Caco-2 (cell line): Measurements from ENCODE around the gene NDST1. TPM values are rescaled to one million over a fixed set of nuclear protein-coding genes. Genes with fewer than 3 reads are reported as not detected.

Source experiments
- BruUV-seq: library from RNA; stranded (reverse); fragments of 400-500 nt; replicated peaks from 2 replicates; lab custom pipeline; 2021; lab: Mats Ljungman, UMichigan
- CTCF ChIA-PET: fragments of 300-600 bp; sonication (Branson Sonifier 250); formaldehyde crosslinking; loops from one replicate; lab custom pipeline; 2022; ENCODE audit warnings: antibody characterized with exemption; lab: Charles Lee
- POLR2A ChIA-PET: fragments of 300-600 bp; sonication (Branson Sonifier 250); formaldehyde crosslinking; loops from one replicate; lab custom pipeline; 2022; ENCODE audit warnings: antibody characterized with exemption; lab: Charles Lee
- DNase-seq, 2 experiments: peaks; one replicate each; pipeline versions ENCODE4 v3.0.0 to v3.0.0-alpha.2; 2020 to 2022
- H3K27me3 ChIP-seq: replicated peaks from 2 replicates; pipeline ENCODE4 v1.6.0; 2011; ENCODE audit warnings: low read length; ENCODE audit not compliant: control insufficient read depth, insufficient read depth
- H3K36me3 ChIP-seq: 2 replicates; pipeline ENCODE4 v1.5.1; 2011; ENCODE audit warnings: low read length; ENCODE audit not compliant: control insufficient read depth, insufficient read depth
- H3K4me1 ChIP-seq: fragments of 250-450 bp; sonication (Bioruptor Pico); 2 replicates; pipeline ENCODE4 v1.5.1; 2020; ENCODE audit warnings: mild to moderate bottlenecking
- H3K4me3 ChIP-seq: 2 replicates; pipeline ENCODE4 v1.5.1; 2011; ENCODE audit warnings: low read depth, mild to moderate bottlenecking, control low read depth, low read length
- H3K9me3 ChIP-seq: fragments of 250-450 bp; sonication (Bioruptor Pico); 2 replicates; pipeline ENCODE4 v1.5.1; 2020; ENCODE audit warnings: mild to moderate bottlenecking, moderate library complexity
- H3K27ac Mint-ChIP-seq: one replicate; pipeline ENCODE4 v1.8.0; 2022; ENCODE audit warnings: mixed read lengths; ENCODE audit not compliant: unreplicated experiment
- H3K27me3 Mint-ChIP-seq: one replicate; pipeline ENCODE4 v1.8.0; 2022; ENCODE audit warnings: mixed read lengths; ENCODE audit not compliant: insufficient read depth, unreplicated experiment
- H3K36me3 Mint-ChIP-seq: one replicate; pipeline ENCODE4 v1.8.0; 2022; ENCODE audit warnings: mild to moderate bottlenecking, mixed read lengths; ENCODE audit not compliant: insufficient read depth, unreplicated experiment
- H3K4me1 Mint-ChIP-seq: one replicate; pipeline ENCODE4 v1.8.0; 2022; ENCODE audit warnings: low read depth, mixed read lengths; ENCODE audit not compliant: unreplicated experiment
- H3K4me3 Mint-ChIP-seq: one replicate; pipeline ENCODE4 v1.8.0; 2022; ENCODE audit warnings: mild to moderate bottlenecking, moderate library complexity, mixed read lengths; ENCODE audit not compliant: unreplicated experiment
- H3K9me3 Mint-ChIP-seq: one replicate; pipeline ENCODE4 v1.8.0; 2022; ENCODE audit warnings: mixed read lengths; ENCODE audit not compliant: unreplicated experiment
- CTCF ChIP-seq, 2 experiments: fragments of 200-600 bp in 1 of 2; IDR thresholded peaks; 1 replicate in 1 of 2; 2 replicates in 1 of 2; pipeline versions ENCODE4 v1.5.1 to v1.8.0; 2011 to 2022; ENCODE audit warnings: antibody characterized with exemption in 1 of 2, control low read depth in 1 of 2, inconsistent platforms in 1 of 2, low read depth in 1 of 2, low read length in 1 of 2, mild to moderate bottlenecking in 1 of 2, moderate library complexity in 1 of 2; ENCODE audit not compliant: insufficient read depth in 1 of 2, severe bottlenecking in 1 of 2, unreplicated experiment in 1 of 2
- intact Hi-C: fragments of 100-400 bp; cut with micrococcal nuclease; formaldehyde crosslinking; loops from one replicate; pipeline ENCODE4 v1.10.0; 2022; ENCODE audit not compliant: unreplicated experiment
- total RNA-seq: library from RNA; stranded (reverse); gene quantifications from 2 replicates; pipeline ENCODE4 v1.2.3, GENCODE V29; 2022

Gene NDST1
- total RNA-seq, 1 experiment from 2014 or later: 110 TPM

- ChIA-PET POLR2A (no interaction called here), CTCF (no interaction called here)
- H3K4me3 ChIP-seq: no peak overlapping the region
- Mint-ChIP-seq H3K4me3 (no peak overlapping the region), H3K9me3 (no peaks in the 10 kb centered on the region), H3K36me3 (no peaks in the 10 kb centered on the region), H3K4me1 (peaks cover 9% of the 10 kb centered on the region), H3K27me3 (no peaks in the 10 kb centered on the region), H3K27ac (no peak overlapping the region)
- BruUV-seq: no TSS peak
- no peak for TF ChIP-seq CTCF (IDR thresholded peaks at IDR 0.05; ENCODE audit: insufficient read depth in 1 of 2, low read depth in 1 of 2, low read length in 1 of 2, severe bottlenecking in 1 of 2, unreplicated experiment in 1 of 2)
- H3K36me3 ChIP-seq: no peaks in the 10 kb centered on the region; the same call in 1 of the 2 replicates
- H3K9me3 ChIP-seq: no peaks in the 10 kb centered on the region
- peaks cover 18% of the 10 kb centered on the region for H3K4me1 ChIP-seq
- H3K27me3 ChIP-seq: no peaks in the 10 kb centered on the region
- intact Hi-C loops: no loop called here
- DNase-seq: no peak
Observed at GRCh38 chr5:150604894-150605440, 97.0 kb downstream of the NDST1 start.

- ChIA-PET POLR2A (no interaction called here), CTCF (interaction anchor here (1.2 kb wide), 1 partner anchor 95 kb away, joined by 3 read pairs; the partner anchor contains the start of gene RBM22)
Observed at GRCh38 chr5:150605546-150605945, 97.6 kb downstream of the NDST1 start.

GRCh38 chr5:150606476-150606875, 98.5 kb downstream of the NDST1 start:
- intact Hi-C loops: no loop called here
- no peak for DNase-seq
- H3K4me1 Mint-ChIP-seq: peaks cover 9% of the 10 kb centered on the region
- no peaks in the 10 kb centered on the region for H3K36me3 Mint-ChIP-seq
- TF ChIP-seq CTCF (IDR thresholded peaks at IDR 0.05; ENCODE audit: insufficient read depth in 1 of 2, low read depth in 1 of 2, low read length in 1 of 2, severe bottlenecking in 1 of 2, unreplicated experiment in 1 of 2): no peak
- H3K27me3 Mint-ChIP-seq: no peaks in the 10 kb centered on the region
- no peaks in the 10 kb centered on the region for H3K9me3 Mint-ChIP-seq
- CTCF ChIA-PET: interaction anchor here (1.2 kb wide), 1 partner anchor 94 kb away, joined by 3 read pairs; the partner anchor contains the start of gene RBM22
- Histone ChIP-seq H3K9me3 (no peaks in the 10 kb centered on the region), H3K4me3 (no peak overlapping the region), H3K27me3 (no peaks in the 10 kb centered on the region), H3K36me3 (no peaks in the 10 kb centered on the region; the same call in 1 of the 2 replicates), H3K4me1 (peaks cover 23% of the 10 kb centered on the region)
- H3K4me3 Mint-ChIP-seq: no peak overlapping the region
- POLR2A ChIA-PET: no interaction called here
- H3K27ac Mint-ChIP-seq: no peak overlapping the region
- no TSS peak for BruUV-seq

More at GRCh38 chr5:150605546-150605945, 97.6 kb downstream of the NDST1 start:
- no peaks in the 10 kb centered on the region for H3K9me3 Mint-ChIP-seq
- H3K4me1 Mint-ChIP-seq: peaks cover 9% of the 10 kb centered on the region
- intact Hi-C loops: no loop called here
- no peak for TF ChIP-seq CTCF (IDR thresholded peaks at IDR 0.05; ENCODE audit: insufficient read depth in 1 of 2, low read depth in 1 of 2, low read length in 1 of 2, severe bottlenecking in 1 of 2, unreplicated experiment in 1 of 2)
- Histone ChIP-seq H3K4me1 (peaks cover 23% of the 10 kb centered on the region), H3K9me3 (no peaks in the 10 kb centered on the region), H3K4me3 (no peak overlapping the region), H3K36me3 (no peaks in the 10 kb centered on the region; the same call in 1 of the 2 replicates), H3K27me3 (no peaks in the 10 kb centered on the region)
- H3K27me3 Mint-ChIP-seq: no peaks in the 10 kb centered on the region
- H3K4me3 Mint-ChIP-seq: no peak overlapping the region
- BruUV-seq: no TSS peak
- no peaks in the 10 kb centered on the region for H3K36me3 Mint-ChIP-seq
- no peak overlapping the region for H3K27ac Mint-ChIP-seq
- peak in 1 of 2 experiments; percentile 60 for DNase-seq
